Activated naive CD4-positive, alpha-beta T cell treated with anti-CD3 and anti-CD28 coated beads for 36 hours (primary cell): ENCODE results near the gene PRDM10. TPM values are rescaled to one million over a fixed set of nuclear protein-coding genes. Genes with fewer than 3 reads are reported as not detected.
"Not testable (repeated sequence)": the region's sequence is repeated elsewhere in the genome, so short reads cannot be mapped to it uniquely, and the experiment has no call there.

Experiments used
- CTCF ChIA-PET: fragments of 350-600 bp; sonication (Branson Sonifier 250); formaldehyde crosslinking; loops from one replicate; lab custom pipeline; 2021; ENCODE audit warnings: antibody characterized with exemption; lab: Charles Lee
- DNase-seq: peaks from one replicate; pipeline ENCODE4 v3.0.0-alpha.2; 2020
- H3K27ac Mint-ChIP-seq: one replicate; pipeline ENCODE4 v1.8.0; 2021; ENCODE audit warnings: mild to moderate bottlenecking, mixed read lengths
- H3K27me3 Mint-ChIP-seq: one replicate; pipeline ENCODE4 v1.8.0; 2021; ENCODE audit warnings: low read depth, mixed read lengths
- H3K36me3 Mint-ChIP-seq: one replicate; pipeline ENCODE4 v1.8.0; 2021; ENCODE audit warnings: low read depth, mixed read lengths
- H3K4me1 Mint-ChIP-seq: one replicate; pipeline ENCODE4 v1.8.0; 2021; ENCODE audit warnings: low read depth, mixed read lengths
- H3K4me3 Mint-ChIP-seq: one replicate; pipeline ENCODE4 v1.8.0; 2021; ENCODE audit warnings: mild to moderate bottlenecking, moderate library complexity, mixed read lengths
- H3K9me3 Mint-ChIP-seq: one replicate; pipeline ENCODE4 v1.8.0; 2021; ENCODE audit warnings: mixed read lengths
- intact Hi-C: fragments of 100-400 bp; cut with micrococcal nuclease; formaldehyde crosslinking; loops from one replicate; pipeline ENCODE4 v1.15.1; 2023
- total RNA-seq, 2 experiments: library from RNA; stranded (reverse); gene quantifications; one replicate each; pipeline ENCODE4 v1.2.3, GENCODE V29; 2021

PRDM10 gene
- total RNA-seq, 2 experiments from 2014 or later, result 19.3 to 24.3 TPM

GRCh38 chr11:129971856-129972255, 30.8 kb downstream of the PRDM10 start:
- H3K36me3 Mint-ChIP-seq, H3K4me1 Mint-ChIP-seq, DNase-seq, H3K27ac Mint-ChIP-seq, intact Hi-C loops, H3K4me3 Mint-ChIP-seq, H3K27me3 Mint-ChIP-seq, H3K9me3 Mint-ChIP-seq: not testable (repeated sequence)
- CTCF ChIA-PET, result interaction anchor here (0.6 kb wide), 1 partner anchor 11 kb away, joined by 3 read pairs; no protein-coding TSS in a partner anchor

GRCh38 chr11:129969920-129970319, 32.7 kb downstream of the PRDM10 start:
- Mint-ChIP-seq H3K4me1 (peaks cover 5% of the 10 kb centered on the region), H3K9me3 (no peaks in the 10 kb centered on the region), H3K36me3 (no peaks in the 10 kb centered on the region), H3K27me3 (no peaks in the 10 kb centered on the region), H3K4me3 (no peak overlapping the region), H3K27ac (no peak overlapping the region)
- intact Hi-C loops, result no loop called here
- DNase-seq, result no peak
- CTCF ChIA-PET, result interaction anchor here (0.7 to 1.2 kb wide), 2 partner anchors 8 to 43 kb away, joined by 3 to 4 read pairs; no protein-coding TSS in a partner anchor

- DNase-seq, result no peak
- no peaks in the 10 kb centered on the region for H3K36me3 Mint-ChIP-seq
- no peaks in the 10 kb centered on the region for H3K9me3 Mint-ChIP-seq
- intact Hi-C loops, result no loop called here
- H3K27me3 Mint-ChIP-seq, result no peaks in the 10 kb centered on the region
- H3K4me3 Mint-ChIP-seq, result no peak overlapping the region
- peaks cover 5% of the 10 kb centered on the region for H3K4me1 Mint-ChIP-seq
- H3K27ac Mint-ChIP-seq, result no peak overlapping the region
- CTCF ChIA-PET, result interaction anchor here (1.2 kb wide), 1 partner anchor 9 kb away, joined by 3 read pairs; no protein-coding TSS in a partner anchor
Measured at GRCh38 chr11:129968591-129969419, 33.8 kb downstream of the PRDM10 start.

- Mint-ChIP-seq H3K9me3 (no peaks in the 10 kb centered on the region), H3K27ac (no peak overlapping the region), H3K36me3 (no peaks in the 10 kb centered on the region), H3K4me3 (no peak overlapping the region), H3K27me3 (no peaks in the 10 kb centered on the region), H3K4me1 (peaks cover 5% of the 10 kb centered on the region)
- no peak for DNase-seq
- intact Hi-C loops, result no loop called here
- CTCF ChIA-PET, result no interaction called here
Measured at GRCh38 chr11:129967996-129968395, 34.6 kb downstream of the PRDM10 start.

- Mint-ChIP-seq H3K27ac (no peak overlapping the region), H3K36me3 (peaks cover 4% of the 10 kb centered on the region), H3K9me3 (no peaks in the 10 kb centered on the region), H3K4me1 (peaks cover 11% of the 10 kb centered on the region), H3K27me3 (no peaks in the 10 kb centered on the region), H3K4me3 (no peak overlapping the region)
- CTCF ChIA-PET, result interaction anchor here (0.7 to 0.8 kb wide), 2 partner anchors 66 to 84 kb away, joined by 3 to 4 read pairs; no protein-coding TSS in a partner anchor
- intact Hi-C loops, result no loop called here
- no peak for DNase-seq
Measured at GRCh38 chr11:129965248-129965647, 37.4 kb downstream of the PRDM10 start.

- Mint-ChIP-seq H3K36me3 (peaks cover 14% of the 10 kb centered on the region), H3K27me3 (no peaks in the 10 kb centered on the region), H3K4me3 (no peak overlapping the region), H3K9me3 (no peaks in the 10 kb centered on the region), H3K4me1 (peaks cover 9% of the 10 kb centered on the region), H3K27ac (no peak overlapping the region)
- intact Hi-C loops, result loop anchor here (1.0 kb wide), 1 partner anchor 42 kb away; the partner anchor contains the start of gene PRDM10
- CTCF ChIA-PET, result interaction anchor here (0.8 to 1.1 kb wide), 3 partner anchors 47 to 172 kb away, joined by 3 to 6 read pairs (median 5); no protein-coding TSS in a partner anchor
- peak; percentile 31 for DNase-seq
Measured at GRCh38 chr11:129960216-129961214, 42.1 kb downstream of the PRDM10 start.

GRCh38 chr11:129959687-129960086, 42.9 kb downstream of the PRDM10 start:
- Mint-ChIP-seq H3K4me3 (no peak overlapping the region), H3K27ac (no peak overlapping the region), H3K27me3 (no peaks in the 10 kb centered on the region), H3K9me3 (no peaks in the 10 kb centered on the region), H3K4me1 (peaks cover 9% of the 10 kb centered on the region), H3K36me3 (peaks cover 19% of the 10 kb centered on the region)
- intact Hi-C loops, result loop anchor here (1.0 kb wide), 1 partner anchor 43 kb away; the partner anchor contains the start of gene PRDM10
- no peak for DNase-seq
- CTCF ChIA-PET, result no interaction called here

- intact Hi-C loops, result no loop called here
- CTCF ChIA-PET, result interaction anchor here (0.6 kb wide), 1 partner anchor 41 kb away, joined by 3 read pairs; no protein-coding TSS in a partner anchor
- peaks cover 17% of the 10 kb centered on the region for H3K36me3 Mint-ChIP-seq
Measured at GRCh38 chr11:129955282-129955681, 47.4 kb downstream of the PRDM10 start.

GRCh38 chr11:129954703-129955102, 47.9 kb downstream of the PRDM10 start:
- CTCF ChIA-PET, H3K27ac Mint-ChIP-seq, H3K4me3 Mint-ChIP-seq, H3K4me1 Mint-ChIP-seq, intact Hi-C loops, H3K27me3 Mint-ChIP-seq, DNase-seq, H3K9me3 Mint-ChIP-seq: not testable (repeated sequence)
- H3K36me3 Mint-ChIP-seq, result peaks cover 17% of the 10 kb centered on the region

More at GRCh38 chr11:129955282-129955681, 47.4 kb downstream of the PRDM10 start:
- peaks cover 3% of the 10 kb centered on the region for H3K4me1 Mint-ChIP-seq
- no peaks in the 10 kb centered on the region for H3K9me3 Mint-ChIP-seq
- H3K27me3 Mint-ChIP-seq, result no peaks in the 10 kb centered on the region
- DNase-seq, result no peak
- H3K4me3 Mint-ChIP-seq, result no peak overlapping the region
- H3K27ac Mint-ChIP-seq, result no peak overlapping the region

GRCh38 chr11:129951866-129952262, 50.8 kb downstream of the PRDM10 start:
- intact Hi-C loops, result no loop called here
- DNase-seq, result no peak
- no peaks in the 10 kb centered on the region for H3K4me1 Mint-ChIP-seq
- H3K27me3 Mint-ChIP-seq, result no peaks in the 10 kb centered on the region
- peaks cover 14% of the 10 kb centered on the region for H3K36me3 Mint-ChIP-seq
- H3K9me3 Mint-ChIP-seq, result no peaks in the 10 kb centered on the region
- H3K4me3 Mint-ChIP-seq, result no peak overlapping the region
- H3K27ac Mint-ChIP-seq, result no peak overlapping the region
- CTCF ChIA-PET, result interaction anchor here (1.4 kb wide), 1 partner anchor 182 kb away, joined by 3 read pairs; no protein-coding TSS in a partner anchor

GRCh38 chr11:129951201-129951865, 51.3 kb downstream of the PRDM10 start:
- peaks cover 16% of the 10 kb centered on the region for H3K36me3 Mint-ChIP-seq
- DNase-seq, result no peak
- no peaks in the 10 kb centered on the region for H3K27me3 Mint-ChIP-seq
- no peak overlapping the region for H3K27ac Mint-ChIP-seq
- no peak overlapping the region for H3K4me3 Mint-ChIP-seq
- no peaks in the 10 kb centered on the region for H3K4me1 Mint-ChIP-seq
- intact Hi-C loops, result no loop called here
- no peaks in the 10 kb centered on the region for H3K9me3 Mint-ChIP-seq
- CTCF ChIA-PET, result interaction anchor here (0.5 to 1.4 kb wide), 2 partner anchors 23 to 182 kb away, joined by 3 read pairs; no protein-coding TSS in a partner anchor
